Stimulated activated CD4-positive, alpha-beta T cell treated with anti-CD3 and anti-CD28 coated beads, Interleukin-2, amount 100 ng/mL, for 48 hours (primary cell): ENCODE data around the gene RSPH9.

Experiments used
- DNase-seq, 2 donors: peaks; one replicate each; pipeline ENCODE4 v3.0.0-alpha.2; 2020

Gene RSPH9, protein sequence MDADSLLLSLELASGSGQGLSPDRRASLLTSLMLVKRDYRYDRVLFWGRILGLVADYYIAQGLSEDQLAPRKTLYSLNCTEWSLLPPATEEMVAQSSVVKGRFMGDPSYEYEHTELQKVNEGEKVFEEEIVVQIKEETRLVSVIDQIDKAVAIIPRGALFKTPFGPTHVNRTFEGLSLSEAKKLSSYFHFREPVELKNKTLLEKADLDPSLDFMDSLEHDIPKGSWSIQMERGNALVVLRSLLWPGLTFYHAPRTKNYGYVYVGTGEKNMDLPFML

GRCh38 chr6:43644940-43645612, at the start of gene RSPH9:
Gene RSPH9 (plus strand): TSS chr6:43645036. CDS start chr6:43645099, 63 bp downstream.
- peak; percentile 48 to 57 for DNase-seq

GRCh38 chr6:43600595-43600994, 44.2 kb upstream of the RSPH9 start:
- no peak for DNase-seq

GRCh38 chr6:43604174-43604573, 40.7 kb upstream of the RSPH9 start:
- DNase-seq = no peak

DNA sequence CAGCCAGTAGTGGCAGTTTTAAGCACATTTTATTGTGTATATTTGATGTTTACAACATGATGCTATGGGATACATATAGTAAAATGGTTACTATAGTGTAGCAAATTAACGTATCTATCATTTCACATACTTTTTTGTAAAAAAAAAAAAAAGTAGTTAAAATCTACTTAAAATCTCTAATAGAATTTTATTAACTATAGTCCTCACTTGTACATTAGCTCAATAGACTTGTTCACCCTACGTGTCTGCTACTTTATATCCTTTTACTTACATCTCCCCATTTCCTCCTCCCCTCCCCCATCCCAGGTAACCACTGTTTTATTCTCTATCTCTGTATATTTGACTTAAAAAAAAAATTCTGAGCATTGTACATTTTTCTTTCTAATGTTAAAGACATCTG, 38.8 kb upstream of the RSPH9 start:
- DNase-seq = no peak

DNA sequence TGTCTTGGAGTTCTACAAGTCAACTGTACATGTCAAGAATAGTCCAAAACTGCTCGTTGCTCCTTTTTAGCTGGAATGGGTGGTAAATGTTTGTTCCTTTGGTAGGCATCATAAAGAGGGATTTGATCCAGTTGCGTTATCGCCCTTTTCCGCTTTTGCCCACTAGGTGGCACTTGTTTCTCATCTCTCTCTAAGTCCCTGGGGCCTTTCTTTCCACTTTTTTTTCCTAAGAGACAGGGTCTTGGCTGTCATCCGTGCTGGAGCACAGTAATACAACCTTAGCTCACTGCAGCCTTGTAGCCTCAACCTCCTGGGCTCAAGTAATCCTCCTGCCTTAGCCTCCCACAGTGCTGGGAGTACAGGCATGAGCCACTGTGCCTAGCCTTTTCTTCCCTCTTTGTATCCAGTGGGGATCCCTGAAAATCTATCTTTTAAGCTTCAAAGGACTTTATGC, 36.5 kb upstream of the RSPH9 start:
- peak; percentile 55 to 64 for DNase-seq

- no peak for DNase-seq
These were observed 36.0 kb upstream of the RSPH9 start for GRCh38 chr6:43608807-43609206.

- DNase-seq = no peak
These were observed 35.4 kb upstream of the RSPH9 start for GRCh38 chr6:43609402-43609801.

DNA sequence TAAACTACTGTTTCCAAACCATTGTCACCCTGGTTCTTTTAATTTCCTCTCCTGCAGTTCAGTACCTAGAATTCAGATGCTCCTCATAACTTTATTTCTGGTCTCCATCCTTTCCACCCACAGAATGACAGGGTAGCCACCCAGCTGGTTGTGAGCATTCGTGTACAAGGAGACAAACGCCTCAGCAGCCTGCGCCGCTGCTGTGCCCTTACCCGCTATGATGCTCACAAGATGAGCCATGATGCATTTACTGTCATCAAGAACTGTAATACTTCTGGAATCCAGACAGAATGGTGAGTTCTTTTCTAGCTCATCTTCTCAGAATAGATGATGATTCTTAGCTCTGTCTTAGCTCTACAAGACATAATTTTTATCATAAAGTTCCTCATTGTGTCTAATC, 34.4 kb upstream of the RSPH9 start:
- DNase-seq = no peak

GRCh38 chr6:43613721-43614395, 31.0 kb upstream of the RSPH9 start:
- DNase-seq = no peak

DNA sequence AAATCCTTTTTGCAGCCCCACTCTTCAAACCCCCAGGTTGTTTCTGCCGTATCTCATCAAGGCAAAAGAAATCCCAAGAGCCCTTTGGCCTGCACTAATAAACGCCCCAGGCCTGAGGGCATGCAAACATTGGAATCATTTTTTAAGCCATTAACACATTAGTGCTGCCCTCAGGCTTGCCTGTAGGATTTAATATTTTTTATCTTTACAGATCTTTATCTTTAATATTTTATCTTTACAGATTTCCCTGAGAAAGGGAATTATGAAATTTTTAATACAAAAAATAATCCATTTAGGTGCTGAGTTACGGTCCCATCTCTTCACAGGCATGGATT, 30.5 kb upstream of the RSPH9 start:
- no peak for DNase-seq

- DNase-seq = no peak
These were observed 27.9 kb upstream of the RSPH9 start for GRCh38 chr6:43616725-43617472.

DNA sequence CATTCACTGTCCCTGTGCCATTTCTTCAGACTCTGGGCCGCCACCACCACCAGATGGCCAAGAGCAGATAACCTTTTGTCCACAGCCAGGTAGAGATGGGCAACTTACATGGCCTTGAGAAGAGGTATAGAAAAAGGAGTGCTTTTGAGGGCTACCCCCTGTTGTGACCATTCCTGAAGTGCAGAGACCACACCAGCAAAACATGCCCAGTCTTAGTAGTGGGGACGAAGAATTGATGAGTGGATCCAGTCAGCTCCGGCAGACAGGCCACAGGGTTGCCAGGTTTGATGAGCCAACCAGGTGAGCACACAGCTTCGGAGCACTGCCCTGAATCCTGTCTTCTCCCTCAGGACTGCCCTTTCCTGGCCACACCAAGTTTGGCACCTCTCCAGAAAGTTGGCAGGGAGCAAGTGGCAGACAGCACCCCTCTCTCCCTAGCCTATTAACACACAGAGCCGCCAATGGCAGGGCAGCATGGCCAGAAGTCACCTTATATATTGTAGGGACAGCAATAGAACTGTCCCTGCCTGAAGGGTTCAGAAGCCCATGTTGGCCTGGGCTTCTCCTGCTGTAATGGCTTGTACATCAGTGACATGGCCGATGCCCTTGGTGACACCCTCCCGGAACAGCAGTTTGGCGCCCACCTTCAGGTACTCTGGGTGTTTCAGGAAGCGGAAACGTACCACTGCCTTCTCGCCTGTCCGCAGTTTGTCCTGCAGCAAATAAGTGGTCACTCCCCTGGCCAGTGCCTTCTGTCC, 23.6 kb upstream of the RSPH9 start:
- no peak for DNase-seq

DNA sequence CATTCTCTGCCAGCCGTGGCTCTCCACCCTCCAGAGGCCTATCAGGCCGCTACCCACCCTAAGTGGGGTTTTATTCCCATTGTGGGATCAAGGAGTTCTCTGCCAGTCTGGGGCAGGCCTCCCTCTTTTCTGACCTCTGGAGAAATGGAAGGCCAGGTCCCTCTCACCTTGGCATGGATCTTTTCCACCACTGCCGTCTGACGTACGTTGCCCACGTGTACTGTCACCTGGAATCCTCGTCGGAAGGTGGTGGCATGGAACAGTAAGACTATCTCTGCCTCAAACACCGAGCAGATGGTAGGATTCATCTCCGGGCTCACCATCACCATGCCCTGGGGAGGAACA, 23.0 kb upstream of the RSPH9 start:
- DNase-seq = no peak

- no peak for DNase-seq
These were observed 22.3 kb upstream of the RSPH9 start for GRCh38 chr6:43622541-43622940.

DNA sequence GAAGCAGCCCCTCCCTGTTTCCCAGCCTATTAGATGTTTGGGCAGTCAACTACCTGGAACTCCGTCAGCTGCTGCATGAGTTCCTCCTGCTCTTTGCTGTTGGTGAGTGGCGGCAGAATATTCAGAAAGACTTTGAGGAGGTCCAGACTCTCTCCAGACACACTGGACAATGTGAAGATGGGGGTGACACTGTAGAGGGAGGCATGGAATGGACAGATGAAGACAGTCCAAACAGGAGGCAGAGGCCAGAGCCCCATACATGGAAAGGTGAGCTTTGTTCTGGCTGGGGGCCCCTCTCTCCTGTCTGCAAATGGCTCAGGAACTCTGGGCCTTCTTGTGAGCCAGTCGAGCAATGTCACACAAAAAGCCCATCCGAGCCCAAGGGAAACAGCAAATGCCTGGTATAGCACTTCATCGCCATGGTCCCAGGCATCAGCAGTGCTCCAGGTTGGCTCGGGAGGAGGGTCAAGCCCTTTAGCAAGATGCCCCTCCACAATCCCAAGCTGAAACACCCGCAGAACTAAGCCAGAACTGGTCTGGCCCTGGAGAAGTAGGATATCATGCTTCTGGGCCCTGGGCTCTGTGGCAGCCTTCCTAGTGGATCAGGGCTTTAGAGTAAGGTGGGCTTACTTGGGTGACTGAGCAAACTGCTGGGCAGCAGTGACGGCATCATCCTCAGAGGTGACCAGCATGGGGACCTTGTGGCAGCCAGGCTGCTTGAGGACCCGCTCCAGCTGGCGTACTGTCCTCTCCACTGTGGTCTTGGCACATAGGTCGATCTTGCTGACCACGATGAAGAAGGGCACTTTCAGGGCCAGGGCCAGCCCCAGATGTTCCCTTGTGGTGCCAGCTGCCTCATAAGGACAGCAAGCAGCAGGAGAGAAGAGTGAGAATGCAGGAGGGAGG, 20.7 kb upstream of the RSPH9 start:
- DNase-seq = no peak

GRCh38 chr6:43624786-43625288, 20.0 kb upstream of the RSPH9 start:
- DNase-seq = no peak

DNA sequence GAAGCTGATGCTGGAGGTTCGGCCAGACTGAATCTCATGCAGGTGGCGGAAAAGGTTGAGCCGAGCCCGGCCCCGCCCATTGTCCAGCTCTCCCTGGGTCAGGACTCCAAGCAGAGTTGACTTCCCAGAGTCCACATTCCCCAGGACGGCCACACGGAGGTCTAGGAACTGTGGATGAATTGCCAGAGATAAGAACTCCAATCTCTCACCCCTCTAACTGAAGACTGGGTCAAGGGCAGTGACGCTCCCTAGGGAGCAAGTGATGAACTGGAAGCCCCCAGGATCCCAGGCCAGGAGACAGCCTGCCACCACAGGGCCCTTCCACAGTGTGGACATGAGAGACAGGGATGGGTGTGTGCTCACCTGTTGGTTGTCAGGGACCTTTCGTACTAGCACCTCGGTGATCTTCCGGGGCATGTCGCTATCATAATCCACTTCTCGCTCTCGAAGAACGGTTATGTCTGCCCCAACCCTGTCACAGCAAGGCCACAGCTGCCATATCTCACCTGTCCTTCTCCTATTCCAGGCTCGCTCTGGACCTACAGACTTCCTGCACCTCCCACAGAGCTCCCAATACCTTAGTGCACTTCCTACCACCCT, 19.3 kb upstream of the RSPH9 start:
- no peak for DNase-seq

GRCh38 chr6:43627008-43627825, 17.6 kb upstream of the RSPH9 start:
- DNase-seq = no peak

DNA sequence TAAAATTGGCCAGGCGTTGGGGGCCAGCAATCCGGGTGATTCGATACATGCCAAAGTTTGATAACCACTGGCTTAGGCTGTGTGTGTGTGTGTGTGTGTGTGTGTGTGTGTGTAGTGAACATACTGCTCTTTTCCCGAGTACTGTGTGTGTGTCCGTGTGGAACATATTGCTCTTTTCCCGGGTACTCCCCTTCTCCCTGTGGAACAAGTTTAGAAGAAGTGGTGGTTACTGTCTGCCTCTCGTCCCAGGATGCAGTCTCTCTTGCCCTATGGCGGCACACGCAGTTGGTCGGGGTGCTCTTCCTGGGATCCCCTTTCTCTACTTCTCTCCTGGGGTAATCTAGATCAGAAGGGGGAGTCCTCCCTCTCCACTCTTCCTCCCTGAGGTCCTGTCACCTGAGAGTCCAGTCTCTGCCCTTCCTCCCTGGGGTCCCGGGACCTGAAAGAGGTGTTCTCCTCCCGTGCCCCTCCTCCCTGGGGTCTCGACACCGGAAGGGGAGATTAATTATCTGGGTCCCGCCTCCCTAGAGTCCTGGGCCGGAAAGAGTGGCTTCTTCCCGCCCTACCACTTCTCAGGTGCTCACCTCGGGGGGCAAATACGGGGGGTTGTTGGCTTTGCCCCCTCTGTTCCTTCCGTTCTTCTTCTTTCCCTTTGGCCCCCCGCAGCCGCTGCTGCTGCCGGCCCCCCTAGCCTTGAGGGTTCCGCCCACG, 16.3 kb upstream of the RSPH9 start:
- peak; percentile 40 to 44 for DNase-seq
